Measurements from ENCODE around the gene RCOR2. TPM values are rescaled to one million over a fixed set of nuclear protein-coding genes. Genes with fewer than 3 reads are reported as not detected.
A peak's percentile ranks its signal among the peaks of the same experiment; 100 is the strongest.

The RCOR2 gene
- total RNA-seq, 1 experiment from 2014 or later, result 0.80 TPM

DNA sequence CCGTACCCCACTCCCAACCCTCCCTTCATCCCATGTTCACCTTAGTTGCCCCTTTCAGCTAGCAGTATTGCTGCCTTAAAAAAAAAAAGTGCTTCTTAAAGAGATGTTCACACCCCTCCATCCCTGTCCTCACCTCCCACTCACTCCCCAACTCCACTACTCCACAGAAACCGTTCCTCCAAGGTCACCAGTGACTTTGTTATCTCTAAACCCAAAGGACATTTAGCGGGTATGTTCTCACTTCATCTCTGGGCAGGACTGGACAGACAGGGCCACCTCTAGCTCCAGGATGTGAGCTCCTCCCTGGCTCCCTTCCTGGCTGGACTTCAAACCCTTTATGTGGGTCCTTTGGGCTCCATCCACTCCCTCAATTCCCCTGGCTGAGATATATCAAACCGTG is 6.4 kb upstream of the RCOR2 start:
- no peak for DNase-seq (ENCODE audit: low read depth)

GRCh38 chr11:63922673-63923192 is 5.8 kb upstream of the RCOR2 start:
- no peak for DNase-seq (ENCODE audit: low read depth)

- no peak for DNase-seq (ENCODE audit: low read depth)
Measured at GRCh38 chr11:63920939-63921417, 4.0 kb upstream of the RCOR2 start.

DNA sequence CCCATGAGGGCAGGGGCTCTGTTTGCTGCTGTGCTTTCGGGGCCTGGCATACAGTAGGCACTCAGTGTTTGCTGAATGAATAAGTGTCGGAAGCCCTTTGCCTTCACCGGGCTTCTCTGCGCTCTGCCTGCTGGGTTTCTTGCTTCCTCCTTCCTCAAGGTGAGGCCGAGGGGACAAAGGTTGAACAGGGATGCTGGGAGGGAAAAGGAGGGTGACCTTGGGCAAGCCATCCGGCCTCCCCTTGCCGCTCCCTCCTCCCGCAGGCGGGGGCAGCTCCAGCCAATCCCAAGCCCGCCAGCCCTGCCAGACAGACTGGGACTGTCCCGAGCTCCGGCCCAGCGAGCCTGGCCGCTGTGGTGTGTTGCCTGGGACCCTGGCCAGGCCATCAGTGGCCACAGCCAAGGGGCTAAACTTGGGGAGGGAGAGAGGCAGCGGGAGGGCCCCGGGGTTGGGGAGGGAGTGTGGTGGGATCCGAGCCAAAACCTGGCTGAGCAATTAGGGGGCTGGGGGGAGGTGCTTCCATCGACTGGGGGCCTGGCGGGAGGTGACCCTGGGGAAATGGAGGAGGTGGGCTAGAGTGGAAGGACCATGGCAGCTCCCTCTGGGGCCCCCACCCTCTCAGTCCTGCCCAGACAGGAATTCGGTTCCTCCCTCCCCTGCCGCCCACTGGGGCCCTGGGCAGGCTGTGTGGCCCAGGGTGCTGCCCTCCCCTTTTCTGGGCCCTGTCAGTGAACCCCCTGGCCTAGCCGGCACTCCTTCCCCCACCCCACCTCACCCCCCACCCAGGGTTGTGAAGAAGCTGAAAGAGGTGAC is 3.4 kb upstream of the RCOR2 start:
- no peak for DNase-seq (ENCODE audit: low read depth)

DNA sequence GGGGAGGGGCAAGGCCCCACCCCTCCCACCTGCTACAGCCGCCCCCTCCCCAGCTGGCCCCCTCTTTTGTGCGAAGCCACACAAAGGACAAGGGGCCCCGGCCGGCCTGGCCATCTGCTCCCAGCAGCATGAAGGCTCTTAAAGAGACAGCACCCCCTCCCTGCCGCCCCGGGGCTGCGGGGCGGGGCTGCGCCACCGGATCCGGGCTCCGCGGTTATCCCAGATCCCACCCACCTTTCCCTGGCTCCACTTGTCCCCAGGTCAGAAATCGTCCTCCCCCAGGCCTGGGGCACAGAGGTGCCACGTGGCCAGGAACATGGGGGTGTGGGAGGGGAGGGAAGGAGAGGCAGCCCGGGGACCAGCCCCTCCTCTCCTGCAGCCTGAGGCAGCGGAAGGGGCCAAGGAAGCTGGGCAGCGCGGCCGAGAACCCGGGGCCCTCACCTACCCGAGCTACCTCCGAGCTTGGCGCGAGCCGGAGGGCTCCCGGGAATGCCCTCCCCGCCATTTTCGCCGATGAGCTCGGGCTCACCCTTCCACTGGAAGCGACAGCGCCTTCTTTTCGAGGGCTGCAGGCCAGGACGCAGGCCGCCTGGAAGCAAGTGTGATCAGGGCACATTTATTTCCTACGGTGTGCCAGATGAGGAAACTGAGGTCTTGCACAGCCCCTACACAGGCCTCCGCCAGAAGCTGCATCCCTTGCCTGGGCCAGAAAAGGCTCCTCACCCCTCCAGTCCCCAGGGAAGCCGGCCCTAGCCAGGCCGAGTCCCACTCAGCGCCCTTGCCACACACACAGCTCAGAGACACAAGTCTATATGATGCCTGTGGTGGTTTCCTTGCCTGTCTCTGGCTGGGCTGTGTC is 2.5 kb upstream of the RCOR2 start:
- no peak for DNase-seq (ENCODE audit: low read depth)

DNA sequence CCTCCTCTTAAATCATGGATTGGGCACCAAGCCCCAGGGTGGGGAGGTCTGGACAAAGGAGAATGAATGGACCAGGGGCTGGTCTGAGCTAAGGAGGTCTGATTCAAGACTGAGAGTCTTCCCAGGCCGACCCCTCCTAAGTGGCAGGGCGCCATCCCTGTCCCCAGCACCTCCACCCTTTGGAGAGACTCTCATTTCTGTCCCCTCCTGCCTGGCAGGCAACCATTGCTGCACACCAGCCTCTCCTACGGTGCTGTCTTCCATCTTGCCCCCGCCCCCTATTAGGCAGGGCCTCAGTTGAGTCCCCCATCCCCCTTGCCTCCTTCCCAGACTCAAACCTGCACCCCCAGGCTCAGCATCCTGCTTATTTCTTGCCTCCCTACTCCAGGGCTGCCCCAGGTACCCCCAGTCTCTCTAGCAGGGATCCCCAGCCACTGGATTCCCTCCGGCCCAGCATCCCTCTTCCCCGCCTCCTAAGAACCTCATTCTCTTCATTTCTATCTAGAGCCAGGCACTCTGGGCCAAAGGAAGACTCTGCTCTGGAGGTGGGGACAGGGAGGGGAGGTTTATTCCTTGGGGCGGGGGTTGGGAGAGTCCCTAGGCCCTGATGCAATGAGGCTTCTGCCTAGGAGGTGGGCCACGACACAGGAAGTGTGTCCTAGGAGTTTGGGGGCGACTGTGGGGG is 1.7 kb upstream of the RCOR2 start:
- no peak for DNase-seq (ENCODE audit: low read depth)

- DNase-seq (ENCODE audit: low read depth), result peak; percentile 53
Measured at GRCh38 chr11:63917692-63918506, 935 bp upstream of the RCOR2 start.

DNA sequence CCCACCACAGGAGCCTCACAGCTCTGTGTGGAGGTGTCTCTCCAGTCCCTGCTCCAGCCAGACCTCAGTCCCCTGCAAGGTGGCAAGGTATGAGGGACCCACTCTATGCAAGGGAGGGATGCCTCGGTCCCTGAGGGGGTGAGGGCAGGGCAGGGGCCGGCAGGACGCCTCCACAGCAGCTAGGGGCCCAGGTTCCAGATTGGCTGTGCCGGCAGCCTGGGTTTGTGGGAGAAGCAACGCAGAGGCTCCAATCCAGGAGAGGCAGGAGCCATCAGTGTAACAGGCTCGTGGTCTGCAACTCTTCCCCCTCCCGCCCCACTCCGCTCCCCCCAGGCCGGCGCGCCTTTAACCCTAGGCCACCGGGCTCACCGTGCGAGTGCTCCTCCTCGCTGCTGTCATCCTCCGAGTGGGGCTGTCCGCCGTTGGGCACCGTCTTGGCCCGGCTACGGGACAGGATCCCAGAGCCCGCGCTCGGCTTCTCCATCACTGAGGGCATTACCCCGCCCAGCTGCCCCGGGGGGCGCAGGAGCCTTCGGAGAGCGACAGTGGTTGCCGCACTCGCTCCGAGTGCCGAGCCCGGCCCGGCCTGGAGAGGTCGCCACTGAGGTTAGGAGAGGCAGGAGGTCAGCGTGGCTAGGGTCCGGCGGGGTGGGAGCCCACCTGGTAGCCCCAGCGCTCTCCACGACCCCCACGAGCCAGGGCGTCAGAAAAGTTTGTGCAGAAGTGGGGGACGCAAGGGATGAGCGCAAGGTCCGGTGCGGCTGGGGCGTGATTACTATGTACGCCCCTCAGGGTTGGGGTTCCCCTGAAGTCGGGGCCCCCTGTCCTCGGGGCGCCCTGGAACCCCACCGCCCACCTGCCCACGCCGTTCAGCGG is 765 bp downstream of the RCOR2 start:
- DNase-seq (ENCODE audit: low read depth), result peak; percentile 57

DNA sequence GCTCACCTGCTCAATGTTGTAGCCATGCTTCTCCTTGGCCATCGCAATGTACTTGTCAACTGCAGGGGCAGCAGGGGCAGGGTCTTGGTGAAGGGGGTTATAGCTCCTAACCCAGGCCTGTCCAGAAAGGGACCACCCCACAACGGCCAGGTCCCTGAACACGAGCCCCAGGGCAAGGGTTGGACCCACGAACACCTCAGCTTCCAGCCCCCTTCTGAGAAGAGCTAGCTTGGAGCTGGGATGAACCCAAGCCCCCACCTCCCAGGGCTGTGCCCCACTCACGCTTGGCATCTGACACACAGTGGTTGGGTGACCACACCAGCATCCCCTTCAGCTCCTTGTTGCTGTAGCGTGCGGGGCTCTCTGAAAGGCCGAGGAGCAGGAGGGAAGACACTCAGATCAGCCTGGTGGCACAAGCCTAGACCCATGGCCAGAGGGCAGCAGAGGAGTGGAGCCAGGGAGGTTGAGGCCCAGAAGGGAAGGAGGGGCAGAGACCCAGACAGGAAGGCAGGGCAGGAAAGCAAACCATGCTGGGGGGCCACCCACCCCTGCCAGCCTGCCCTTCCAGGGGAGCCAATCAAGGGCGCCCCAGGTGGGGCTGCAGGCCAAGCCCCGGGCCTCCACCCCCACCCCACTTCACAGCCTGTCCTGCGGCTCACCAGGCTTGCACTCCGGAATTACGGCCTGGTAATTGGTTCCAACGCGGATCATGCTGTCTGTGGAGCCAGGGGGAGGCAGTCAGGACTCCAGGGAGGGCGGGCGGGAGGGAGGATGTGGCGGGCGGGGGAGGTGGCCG is 1.9 kb downstream of the RCOR2 start:
- DNase-seq (ENCODE audit: low read depth), result no peak

- DNase-seq (ENCODE audit: low read depth), result no peak
Measured at GRCh38 chr11:63913866-63914830, 2.8 kb downstream of the RCOR2 start.

GRCh38 chr11:63912678-63913077 is 4.3 kb downstream of the RCOR2 start:
- no peak for DNase-seq (ENCODE audit: low read depth)

DNA sequence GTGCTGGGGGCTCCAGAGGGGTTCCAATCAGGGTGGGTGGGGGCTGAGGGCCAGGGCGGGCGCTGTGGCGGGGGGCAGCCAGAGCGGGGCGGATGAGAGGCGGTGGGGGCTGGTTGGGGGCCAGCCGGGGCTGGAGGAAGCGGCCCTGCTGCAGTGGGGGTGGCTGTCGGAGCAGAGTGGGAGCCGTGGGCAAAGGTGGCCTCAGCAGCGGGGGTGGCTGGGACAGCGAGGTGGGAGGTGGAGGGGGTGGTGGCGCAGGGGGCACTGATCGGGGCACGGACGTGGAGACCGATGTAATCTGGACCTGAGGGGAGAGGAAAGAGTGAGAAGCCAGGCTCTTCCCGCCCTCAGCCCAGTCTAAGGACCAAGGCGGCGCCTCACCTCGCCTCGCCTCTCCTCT is 5.1 kb downstream of the RCOR2 start:
- no peak for DNase-seq (ENCODE audit: low read depth)

DNA sequence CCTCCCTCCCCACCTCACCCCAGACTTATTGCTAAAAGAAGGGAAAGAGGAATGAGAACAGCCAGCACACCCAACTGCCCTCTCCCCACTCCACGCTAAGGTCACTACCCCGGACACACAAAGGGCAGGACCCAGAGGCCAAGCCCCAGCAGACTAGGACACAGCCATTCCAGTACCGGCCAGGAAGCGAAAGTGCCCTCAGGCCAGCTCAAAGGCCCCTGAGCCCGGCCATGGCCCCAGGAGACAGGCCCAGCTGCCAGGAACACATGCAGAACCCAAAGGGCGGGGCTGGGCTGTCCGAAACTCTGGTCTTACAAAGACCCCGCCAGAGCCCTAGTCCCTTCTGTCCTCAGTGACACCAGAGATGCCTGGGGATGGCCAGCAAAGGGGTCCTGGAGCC is 5.5 kb downstream of the RCOR2 start:
- DNase-seq (ENCODE audit: low read depth), result no peak

- no peak for DNase-seq (ENCODE audit: low read depth)
Measured at GRCh38 chr11:63910675-63911074, 6.3 kb downstream of the RCOR2 start.

GRCh38 chr11:63909591-63910506 is 7.1 kb downstream of the RCOR2 start:
- no peak for DNase-seq (ENCODE audit: low read depth)

DNA sequence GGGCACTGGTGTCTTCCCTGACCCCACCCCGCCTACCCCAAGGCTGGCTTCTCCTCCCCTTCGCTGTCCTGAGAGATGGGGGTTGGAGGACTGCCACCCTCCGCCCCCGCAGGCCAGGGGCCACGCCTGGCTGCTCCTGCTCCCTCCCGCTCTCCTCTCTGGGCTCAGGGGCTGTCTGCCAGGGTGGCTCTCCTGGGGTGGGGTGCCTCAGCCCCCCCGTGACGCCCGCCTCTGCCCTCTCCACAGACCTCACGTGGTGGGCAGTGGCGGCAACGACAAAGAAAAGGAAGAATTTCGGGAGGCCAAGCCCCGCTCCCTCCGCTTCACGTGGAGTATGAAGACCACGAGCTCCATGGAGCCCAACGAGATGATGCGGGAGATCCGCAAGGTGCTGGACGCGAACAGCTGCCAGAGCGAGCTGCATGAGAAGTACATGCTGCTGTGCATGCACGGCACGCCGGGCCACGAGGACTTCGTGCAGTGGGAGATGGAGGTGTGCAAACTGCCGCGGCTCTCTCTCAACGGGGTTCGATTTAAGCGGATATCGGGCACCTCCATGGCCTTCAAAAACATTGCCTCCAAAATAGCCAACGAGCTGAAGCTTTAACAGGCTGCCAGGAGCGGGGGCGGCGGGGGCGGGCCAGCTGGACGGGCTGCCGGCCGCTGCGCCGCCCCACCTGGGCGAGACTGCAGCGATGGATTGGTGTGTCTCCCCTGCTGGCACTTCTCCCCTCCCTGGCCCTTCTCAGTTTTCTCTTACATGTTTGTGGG is 8.1 kb downstream of the RCOR2 start:
- DNase-seq (ENCODE audit: low read depth), result no peak

Data from Daoy (cell line).